WTC11 (cell line): ENCODE measurements around the gene DLG1.

ENCODE experiments used
- ARID4B ChIP-seq: sonication (generic); formaldehyde crosslinking; IDR thresholded peaks from 2 replicates; pipeline ENCODE4 v1.8.0; 2023; ENCODE audit warnings: missing genetic modification reagents, mild to moderate bottlenecking, borderline replicate concordance
- FOXK1 ChIP-seq: sonication (generic); formaldehyde crosslinking; IDR thresholded peaks from 2 replicates; pipeline ENCODE4 v1.8.0; 2022; ENCODE audit warnings: mild to moderate bottlenecking, moderate library complexity, missing genetic modification reagents
- FOXP4 ChIP-seq: sonication (generic); formaldehyde crosslinking; IDR thresholded peaks from 2 replicates; pipeline ENCODE4 v1.8.0; 2022; ENCODE audit warnings: mild to moderate bottlenecking, missing genetic modification reagents
- JUN ChIP-seq: sonication (generic); formaldehyde crosslinking; IDR thresholded peaks from 2 replicates; pipeline ENCODE4 v1.8.0; 2023; ENCODE audit warnings: mild to moderate bottlenecking, missing genetic modification reagents
- NR1H2 ChIP-seq: sonication (generic); formaldehyde crosslinking; IDR thresholded peaks from 2 replicates; pipeline ENCODE4 v1.9.0; 2021; ENCODE audit warnings: mild to moderate bottlenecking, moderate library complexity, missing genetic modification reagents
- PREB ChIP-seq: sonication (generic); formaldehyde crosslinking; IDR thresholded peaks from 2 replicates; pipeline ENCODE4 v1.8.1; 2022; ENCODE audit warnings: mild to moderate bottlenecking, missing genetic modification reagents, moderate library complexity, borderline replicate concordance
- SP1 ChIP-seq: sonication (generic); formaldehyde crosslinking; conservative IDR thresholded peaks from 2 replicates; pipeline ENCODE4 v1.8.1; 2022; ENCODE audit warnings: missing genetic modification reagents
- ZNF263 ChIP-seq: sonication (generic); formaldehyde crosslinking; IDR thresholded peaks from 2 replicates; pipeline ENCODE4 v1.8.1; 2022; ENCODE audit warnings: low read depth, mild to moderate bottlenecking, moderate library complexity, missing genetic modification reagents
- TF ChIP-seq, protein P1 (sequence below): fragments of 200-600 bp; IDR thresholded peaks from 2 replicates; pipeline ENCODE4 v1.8.0; 2022; ENCODE audit warnings: antibody characterized with exemption
- TF ChIP-seq, protein P2 (sequence below): sonication (generic); formaldehyde crosslinking; IDR thresholded peaks from 2 replicates; pipeline ENCODE4 v1.8.1; 2023; ENCODE audit warnings: mild to moderate bottlenecking, missing genetic modification reagents, borderline replicate concordance
- TF ChIP-seq, protein P3 (sequence below): sonication (generic); formaldehyde crosslinking; IDR thresholded peaks from 2 replicates; pipeline ENCODE4 v1.8.0; 2022; ENCODE audit warnings: mild to moderate bottlenecking, missing genetic modification reagents
- TF ChIP-seq, protein P4 (sequence below): sonication (generic); formaldehyde crosslinking; IDR thresholded peaks from 2 replicates; pipeline ENCODE4 v1.8.0; 2022; ENCODE audit warnings: mild to moderate bottlenecking, missing genetic modification reagents

- TF ChIP-seq PREB (CRISPR knock-in tag) (no peak), FOXK1 (CRISPR knock-in tag) (no peak), NR1H2 (CRISPR knock-in tag) (no peak), JUN (CRISPR knock-in tag) (no peak), ZNF263 (CRISPR knock-in tag) (no peak), SP1 (CRISPR knock-in tag) (no peak), FOXP4 (CRISPR knock-in tag) (no peak), ARID4B (no peak)
- TF ChIP-seq, protein P1, sequence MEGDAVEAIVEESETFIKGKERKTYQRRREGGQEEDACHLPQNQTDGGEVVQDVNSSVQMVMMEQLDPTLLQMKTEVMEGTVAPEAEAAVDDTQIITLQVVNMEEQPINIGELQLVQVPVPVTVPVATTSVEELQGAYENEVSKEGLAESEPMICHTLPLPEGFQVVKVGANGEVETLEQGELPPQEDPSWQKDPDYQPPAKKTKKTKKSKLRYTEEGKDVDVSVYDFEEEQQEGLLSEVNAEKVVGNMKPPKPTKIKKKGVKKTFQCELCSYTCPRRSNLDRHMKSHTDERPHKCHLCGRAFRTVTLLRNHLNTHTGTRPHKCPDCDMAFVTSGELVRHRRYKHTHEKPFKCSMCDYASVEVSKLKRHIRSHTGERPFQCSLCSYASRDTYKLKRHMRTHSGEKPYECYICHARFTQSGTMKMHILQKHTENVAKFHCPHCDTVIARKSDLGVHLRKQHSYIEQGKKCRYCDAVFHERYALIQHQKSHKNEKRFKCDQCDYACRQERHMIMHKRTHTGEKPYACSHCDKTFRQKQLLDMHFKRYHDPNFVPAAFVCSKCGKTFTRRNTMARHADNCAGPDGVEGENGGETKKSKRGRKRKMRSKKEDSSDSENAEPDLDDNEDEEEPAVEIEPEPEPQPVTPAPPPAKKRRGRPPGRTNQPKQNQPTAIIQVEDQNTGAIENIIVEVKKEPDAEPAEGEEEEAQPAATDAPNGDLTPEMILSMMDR, result no peak
- TF ChIP-seq, protein P2, sequence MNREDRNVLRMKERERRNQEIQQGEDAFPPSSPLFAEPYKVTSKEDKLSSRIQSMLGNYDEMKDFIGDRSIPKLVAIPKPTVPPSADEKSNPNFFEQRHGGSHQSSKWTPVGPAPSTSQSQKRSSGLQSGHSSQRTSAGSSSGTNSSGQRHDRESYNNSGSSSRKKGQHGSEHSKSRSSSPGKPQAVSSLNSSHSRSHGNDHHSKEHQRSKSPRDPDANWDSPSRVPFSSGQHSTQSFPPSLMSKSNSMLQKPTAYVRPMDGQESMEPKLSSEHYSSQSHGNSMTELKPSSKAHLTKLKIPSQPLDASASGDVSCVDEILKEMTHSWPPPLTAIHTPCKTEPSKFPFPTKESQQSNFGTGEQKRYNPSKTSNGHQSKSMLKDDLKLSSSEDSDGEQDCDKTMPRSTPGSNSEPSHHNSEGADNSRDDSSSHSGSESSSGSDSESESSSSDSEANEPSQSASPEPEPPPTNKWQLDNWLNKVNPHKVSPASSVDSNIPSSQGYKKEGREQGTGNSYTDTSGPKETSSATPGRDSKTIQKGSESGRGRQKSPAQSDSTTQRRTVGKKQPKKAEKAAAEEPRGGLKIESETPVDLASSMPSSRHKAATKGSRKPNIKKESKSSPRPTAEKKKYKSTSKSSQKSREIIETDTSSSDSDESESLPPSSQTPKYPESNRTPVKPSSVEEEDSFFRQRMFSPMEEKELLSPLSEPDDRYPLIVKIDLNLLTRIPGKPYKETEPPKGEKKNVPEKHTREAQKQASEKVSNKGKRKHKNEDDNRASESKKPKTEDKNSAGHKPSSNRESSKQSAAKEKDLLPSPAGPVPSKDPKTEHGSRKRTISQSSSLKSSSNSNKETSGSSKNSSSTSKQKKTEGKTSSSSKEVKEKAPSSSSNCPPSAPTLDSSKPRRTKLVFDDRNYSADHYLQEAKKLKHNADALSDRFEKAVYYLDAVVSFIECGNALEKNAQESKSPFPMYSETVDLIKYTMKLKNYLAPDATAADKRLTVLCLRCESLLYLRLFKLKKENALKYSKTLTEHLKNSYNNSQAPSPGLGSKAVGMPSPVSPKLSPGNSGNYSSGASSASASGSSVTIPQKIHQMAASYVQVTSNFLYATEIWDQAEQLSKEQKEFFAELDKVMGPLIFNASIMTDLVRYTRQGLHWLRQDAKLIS, result no peak
- TF ChIP-seq, protein P3, sequence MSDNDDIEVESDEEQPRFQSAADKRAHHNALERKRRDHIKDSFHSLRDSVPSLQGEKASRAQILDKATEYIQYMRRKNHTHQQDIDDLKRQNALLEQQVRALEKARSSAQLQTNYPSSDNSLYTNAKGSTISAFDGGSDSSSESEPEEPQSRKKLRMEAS (CRISPR knock-in tag), result no peak
- TF ChIP-seq, protein P4, sequence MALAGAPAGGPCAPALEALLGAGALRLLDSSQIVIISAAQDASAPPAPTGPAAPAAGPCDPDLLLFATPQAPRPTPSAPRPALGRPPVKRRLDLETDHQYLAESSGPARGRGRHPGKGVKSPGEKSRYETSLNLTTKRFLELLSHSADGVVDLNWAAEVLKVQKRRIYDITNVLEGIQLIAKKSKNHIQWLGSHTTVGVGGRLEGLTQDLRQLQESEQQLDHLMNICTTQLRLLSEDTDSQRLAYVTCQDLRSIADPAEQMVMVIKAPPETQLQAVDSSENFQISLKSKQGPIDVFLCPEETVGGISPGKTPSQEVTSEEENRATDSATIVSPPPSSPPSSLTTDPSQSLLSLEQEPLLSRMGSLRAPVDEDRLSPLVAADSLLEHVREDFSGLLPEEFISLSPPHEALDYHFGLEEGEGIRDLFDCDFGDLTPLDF (CRISPR knock-in tag), result no peak
These were observed 50.1 kb downstream of the DLG1 start for GRCh38 chr3:197248341-197248740.
